ENCODE data around the gene CCDC6. TPM values are rescaled to one million over a fixed set of nuclear protein-coding genes. Genes with fewer than 3 reads are reported as not detected.

The CCDC6 gene
- total RNA-seq, 4 donors from 2014 or later: 53.2 to 72.4 (median 66.4) TPM

DNA sequence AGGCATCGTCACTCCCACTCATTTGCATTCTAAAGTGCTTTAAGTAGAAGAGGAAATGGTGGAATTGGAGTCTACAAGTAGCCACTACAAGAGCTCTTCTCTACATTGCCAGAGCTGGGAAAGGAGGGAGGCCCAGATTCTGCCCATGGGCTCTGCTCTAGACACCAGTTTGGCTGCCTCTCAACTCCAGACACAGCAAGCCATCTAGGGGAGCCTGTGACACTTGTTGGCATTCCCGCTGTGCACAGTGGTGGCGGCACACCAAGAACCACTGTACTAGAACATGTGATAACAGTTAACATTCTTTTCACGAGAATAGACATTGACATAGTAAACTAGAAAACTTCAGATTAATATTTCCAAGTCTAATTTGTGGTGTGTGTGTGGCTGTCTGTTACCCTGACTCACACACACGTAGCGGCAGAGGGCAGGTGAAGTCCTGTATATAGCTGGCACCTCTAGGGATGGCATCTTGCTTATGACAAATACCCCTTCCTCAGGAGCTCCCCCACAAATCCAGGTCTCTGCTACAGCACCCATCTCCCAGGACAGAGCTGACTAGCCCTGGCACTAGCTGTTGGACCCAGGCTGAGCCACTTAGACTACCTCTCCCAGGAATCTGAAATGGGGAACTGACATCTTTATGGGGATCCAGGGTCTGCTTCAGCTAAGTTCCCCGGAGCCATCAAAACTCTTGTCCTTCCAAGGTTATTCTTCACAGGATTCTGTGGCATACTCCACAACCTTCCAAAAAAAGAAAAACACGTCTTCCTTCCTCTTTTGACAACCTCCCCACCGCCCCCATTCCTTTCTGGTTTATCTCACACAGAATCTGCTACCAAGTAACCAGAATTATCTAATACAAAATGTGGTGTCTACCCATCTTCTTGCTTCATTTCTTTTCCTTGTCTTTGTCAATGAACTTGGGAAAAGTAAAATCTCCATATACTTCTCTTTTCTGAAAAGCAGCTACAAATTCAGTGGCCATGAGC, 98.4 kb downstream of the CCDC6 start:
- DNase-seq: no peak
- TF ChIP-seq, protein P1, sequence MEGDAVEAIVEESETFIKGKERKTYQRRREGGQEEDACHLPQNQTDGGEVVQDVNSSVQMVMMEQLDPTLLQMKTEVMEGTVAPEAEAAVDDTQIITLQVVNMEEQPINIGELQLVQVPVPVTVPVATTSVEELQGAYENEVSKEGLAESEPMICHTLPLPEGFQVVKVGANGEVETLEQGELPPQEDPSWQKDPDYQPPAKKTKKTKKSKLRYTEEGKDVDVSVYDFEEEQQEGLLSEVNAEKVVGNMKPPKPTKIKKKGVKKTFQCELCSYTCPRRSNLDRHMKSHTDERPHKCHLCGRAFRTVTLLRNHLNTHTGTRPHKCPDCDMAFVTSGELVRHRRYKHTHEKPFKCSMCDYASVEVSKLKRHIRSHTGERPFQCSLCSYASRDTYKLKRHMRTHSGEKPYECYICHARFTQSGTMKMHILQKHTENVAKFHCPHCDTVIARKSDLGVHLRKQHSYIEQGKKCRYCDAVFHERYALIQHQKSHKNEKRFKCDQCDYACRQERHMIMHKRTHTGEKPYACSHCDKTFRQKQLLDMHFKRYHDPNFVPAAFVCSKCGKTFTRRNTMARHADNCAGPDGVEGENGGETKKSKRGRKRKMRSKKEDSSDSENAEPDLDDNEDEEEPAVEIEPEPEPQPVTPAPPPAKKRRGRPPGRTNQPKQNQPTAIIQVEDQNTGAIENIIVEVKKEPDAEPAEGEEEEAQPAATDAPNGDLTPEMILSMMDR (IDR thresholded peaks at IDR 0.05): no peak
- no peak for TF ChIP-seq POLR2A (IDR thresholded peaks at IDR 0.05)
- Histone ChIP-seq H3K36me3 (no peaks in the 10 kb centered on the region), H3K9me3 (no peaks in the 10 kb centered on the region), H3K4me1 (peaks cover 0 to 3% of the 10 kb centered on the region in 2 donors), H3K27me3 (no peaks in the 10 kb centered on the region), H3K27ac (peak overlapping the region; percentile 29 to 36), H3K4me3 (no peak overlapping the region)
- intact Hi-C loops (cut with DNase I; ENCODE audit: low total_unique reads): loop anchor here (5.0 kb wide), 1 partner anchor 181 kb away; no protein-coding TSS in a partner anchor

DNA sequence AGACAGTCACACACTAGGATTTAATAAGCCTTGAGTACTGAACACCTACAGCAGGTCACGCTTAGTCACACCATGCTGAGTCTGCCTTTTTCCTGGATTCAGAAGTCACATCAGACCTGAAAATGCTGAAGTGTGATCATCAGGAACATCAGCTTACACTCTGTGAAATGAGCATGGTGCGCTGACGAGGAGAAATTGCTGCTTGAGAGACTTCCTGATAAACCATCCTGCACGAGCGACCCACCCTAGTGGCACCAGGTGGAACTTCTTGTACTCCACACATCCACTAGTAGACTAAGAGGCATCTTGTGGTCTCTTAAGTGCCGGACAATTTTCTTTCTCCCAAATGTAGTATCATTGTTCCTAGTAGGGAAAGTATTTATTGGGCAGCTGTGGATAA, 101.3 kb downstream of the CCDC6 start:
- H3K4me1 ChIP-seq: peaks cover 3 to 17% of the 10 kb centered on the region in 2 donors
- no peak overlapping the region for H3K4me3 ChIP-seq
- DNase-seq: peak in 1 of 2 donors; percentile 36
- H3K9me3 ChIP-seq: no peaks in the 10 kb centered on the region
- H3K27ac ChIP-seq: peak overlapping the region in 1 of 2 donors; percentile 35
- no peaks in the 10 kb centered on the region for H3K36me3 ChIP-seq
- TF ChIP-seq, protein P1 (IDR thresholded peaks at IDR 0.05): peak; percentile 19 to 48 (median 38)
- no peak for TF ChIP-seq POLR2A (IDR thresholded peaks at IDR 0.05)
- no peaks in the 10 kb centered on the region for H3K27me3 ChIP-seq
- intact Hi-C loops (cut with DNase I; ENCODE audit: low total_unique reads): loop anchor here (5.0 kb wide), 1 partner anchor 178 kb away; no protein-coding TSS in a partner anchor

DNA sequence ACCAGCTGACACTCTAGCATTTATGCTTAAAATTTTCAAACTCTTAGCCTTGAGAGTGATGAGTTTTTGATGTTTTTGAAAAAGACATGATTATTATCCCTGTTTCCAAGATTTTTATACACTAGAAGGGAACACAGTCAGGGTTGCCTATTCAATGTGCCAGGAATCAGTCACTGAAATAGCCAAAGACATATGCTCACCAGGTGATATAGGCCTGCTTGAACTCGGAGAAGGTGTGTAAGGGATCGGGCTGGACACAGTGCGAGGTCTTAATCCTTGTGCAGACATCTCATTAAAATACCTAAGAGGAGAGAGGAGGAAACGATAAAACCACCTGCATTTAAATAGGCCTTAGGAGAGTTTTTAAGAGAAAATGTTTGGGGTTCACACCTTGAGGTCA, 102.1 kb downstream of the CCDC6 start:
- no peaks in the 10 kb centered on the region for H3K9me3 ChIP-seq
- intact Hi-C loops (cut with DNase I; ENCODE audit: low total_unique reads): no loop called here
- peaks cover 3 to 25% of the 10 kb centered on the region in 2 donors for H3K4me1 ChIP-seq
- TF ChIP-seq, protein P1 (IDR thresholded peaks at IDR 0.05): no peak
- no peak for TF ChIP-seq POLR2A (IDR thresholded peaks at IDR 0.05)
- peak overlapping the region; percentile 41 to 65 for H3K27ac ChIP-seq
- no peaks in the 10 kb centered on the region for H3K27me3 ChIP-seq
- no peaks in the 10 kb centered on the region for H3K36me3 ChIP-seq
- no peak for DNase-seq
- no peak overlapping the region for H3K4me3 ChIP-seq

DNA sequence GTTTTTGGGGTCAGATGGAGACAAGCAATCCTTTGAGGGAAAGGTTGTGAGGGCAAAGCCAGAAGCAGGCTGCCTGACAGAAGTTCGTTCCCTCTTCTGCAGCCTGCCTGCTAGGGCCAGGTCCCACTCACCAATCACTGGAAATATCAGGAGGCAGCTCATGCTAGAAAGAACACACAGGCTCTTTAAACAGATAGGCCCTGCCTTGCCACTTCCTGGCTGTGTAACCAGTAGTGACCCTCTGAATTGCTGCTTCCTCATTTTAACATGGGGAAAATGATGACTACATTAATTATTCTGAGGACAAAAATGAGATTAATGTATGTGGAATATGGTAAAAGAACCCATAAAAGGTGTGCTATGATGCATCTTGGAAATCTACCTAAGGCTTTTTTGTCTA, 102.6 kb downstream of the CCDC6 start:
- H3K4me1 ChIP-seq: peaks cover 3 to 25% of the 10 kb centered on the region in 2 donors
- H3K27me3 ChIP-seq: no peaks in the 10 kb centered on the region
- intact Hi-C loops (cut with DNase I; ENCODE audit: low total_unique reads): no loop called here
- peak overlapping the region; percentile 41 to 65 for H3K27ac ChIP-seq
- DNase-seq: no peak
- no peak overlapping the region for H3K4me3 ChIP-seq
- H3K9me3 ChIP-seq: no peaks in the 10 kb centered on the region
- TF ChIP-seq, protein P1 (IDR thresholded peaks at IDR 0.05): no peak
- no peak for TF ChIP-seq POLR2A (IDR thresholded peaks at IDR 0.05)
- H3K36me3 ChIP-seq: no peaks in the 10 kb centered on the region

DNA sequence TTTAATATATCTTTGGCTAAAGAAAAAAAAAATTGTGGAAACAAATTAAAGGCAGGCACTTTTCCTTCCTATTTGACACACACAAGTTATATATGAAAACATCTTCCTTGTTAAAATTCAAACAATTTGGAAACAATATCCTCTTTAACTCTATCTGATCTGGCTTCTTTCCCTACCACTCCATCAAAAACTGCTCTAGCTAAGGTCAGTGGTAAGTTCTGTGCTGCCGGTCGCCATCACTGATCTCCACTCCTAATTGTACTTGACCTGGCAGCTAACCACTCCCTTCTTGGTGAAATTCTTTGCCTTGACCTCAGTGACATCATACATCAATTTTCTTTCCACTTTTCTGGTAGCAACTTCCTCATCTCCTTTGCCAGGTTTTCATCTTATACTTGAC, 105.2 kb downstream of the CCDC6 start:
- TF ChIP-seq, protein P1 (IDR thresholded peaks at IDR 0.05): no peak
- TF ChIP-seq POLR2A (IDR thresholded peaks at IDR 0.05): no peak
- Histone ChIP-seq H3K4me3 (no peak overlapping the region), H3K27me3 (no peaks in the 10 kb centered on the region), H3K27ac (peak overlapping the region; percentile 45 to 65), H3K4me1 (peaks cover 3 to 25% of the 10 kb centered on the region in 2 donors), H3K36me3 (no peaks in the 10 kb centered on the region), H3K9me3 (no peaks in the 10 kb centered on the region)
- no peak for DNase-seq
- intact Hi-C loops (cut with DNase I; ENCODE audit: low total_unique reads): no loop called here
